Gastrocnemius medialis (tissue), 4 donors: ENCODE measurements around the gene PTGFRN. TPM values are rescaled to one million over a fixed set of nuclear protein-coding genes. Genes with fewer than 3 reads are reported as not detected.

Experiments
- ATAC-seq, 2 donors: fragments of 150-250 bp; one replicate each; pipeline ENCODE4 v1.9.1; 2016
- DNase-seq, 2 donors: peaks; one replicate each; pipeline ENCODE4 v3.0.0-alpha.2; 2019
- H3K27ac ChIP-seq, 4 donors: fragments of 200-600 bp; sonication (generic); 1 replicate in 1 of 4; 2 replicates in 3 of 4; pipeline ENCODE4 v1.5.1; 2016 to 2018; ENCODE audit warnings: mild to moderate bottlenecking in 2 of 4, moderate library complexity in 1 of 4
- H3K27me3 ChIP-seq, 3 donors: fragments of 200-600 bp; sonication (generic) in 2 of 3; 1 replicate in 1 of 3; 2 replicates in 2 of 3; pipeline versions ENCODE4 v1.5.1 to v1.6.0; 2016 to 2019; ENCODE audit warnings: mild to moderate bottlenecking in 1 of 3, moderate library complexity in 1 of 3
- H3K36me3 ChIP-seq, 2 donors: fragments of 200-600 bp; sonication (generic) in 1 of 2; one replicate each; pipeline ENCODE4 v1.5.1; 2017 to 2018
- H3K4me1 ChIP-seq, 2 donors: fragments of 200-600 bp; sonication (generic) in 1 of 2; one replicate each; pipeline ENCODE4 v1.5.1; 2016 to 2017; ENCODE audit warnings: mild to moderate bottlenecking in 2 of 2
- H3K4me3 ChIP-seq, 4 donors: fragments of 200-600 bp; sonication (generic) in 3 of 4; 1 replicate in 1 of 4; 2 replicates in 3 of 4; pipeline ENCODE4 v1.5.1; 2016 to 2019; ENCODE audit warnings: mild to moderate bottlenecking in 2 of 4
- H3K9me3 ChIP-seq, 3 donors: fragments of 200-600 bp; sonication (generic) in 2 of 3; 1 replicate in 1 of 3; 2 replicates in 2 of 3; pipeline ENCODE4 v1.5.1; 2016 to 2019
- POLR2A ChIP-seq, 2 donors: fragments of 450-650 bp; IDR thresholded peaks; one replicate each; pipeline ENCODE4 v1.6.1; 2017; ENCODE audit warnings: antibody characterized with exemption in 2 of 2, mild to moderate bottlenecking in 2 of 2, moderate library complexity in 2 of 2
- in situ Hi-C, 4 donors: fragments of 200-750 bp; cut with MboI; loops; one replicate each; pipeline versions ENCODE4 v1.15.0 to v1.8.0; 2017; ENCODE audit warnings: low sequenced_read_pairs in 4 of 4
- intact Hi-C: fragments of 100-400 bp; cut with DNase I; formaldehyde crosslinking; loops from one replicate; pipeline ENCODE4 v1.15.1; 2023; ENCODE audit warnings: low total_unique reads
- total RNA-seq, 4 donors: library from RNA; depleted of rRNA; stranded (reverse); fragments of >200 nt; gene quantifications; one replicate each; pipeline versions ENCODE4 v1.1.0 to v1.2.3, GENCODE V29; 2016
- TF ChIP-seq, protein P1 (sequence below), 5 experiments: fragments of 450-650 bp in 3 of 5; fragments of 200-600 bp in 2 of 5; sonication (generic) in 2 of 5; IDR thresholded peaks in 4 of 5; conservative IDR thresholded peaks in 1 of 5; 1 replicate in 4 of 5; 2 replicates in 1 of 5; pipeline ENCODE4 v1.5.1; 2016 to 2019; ENCODE audit warnings: antibody characterized with exemption in 5 of 5, mild to moderate bottlenecking in 3 of 5, moderate library complexity in 3 of 5

PTGFRN gene
- total RNA-seq, 4 donors from 2014 or later: 1.5 to 18.1 (median 2.9) TPM

DNA sequence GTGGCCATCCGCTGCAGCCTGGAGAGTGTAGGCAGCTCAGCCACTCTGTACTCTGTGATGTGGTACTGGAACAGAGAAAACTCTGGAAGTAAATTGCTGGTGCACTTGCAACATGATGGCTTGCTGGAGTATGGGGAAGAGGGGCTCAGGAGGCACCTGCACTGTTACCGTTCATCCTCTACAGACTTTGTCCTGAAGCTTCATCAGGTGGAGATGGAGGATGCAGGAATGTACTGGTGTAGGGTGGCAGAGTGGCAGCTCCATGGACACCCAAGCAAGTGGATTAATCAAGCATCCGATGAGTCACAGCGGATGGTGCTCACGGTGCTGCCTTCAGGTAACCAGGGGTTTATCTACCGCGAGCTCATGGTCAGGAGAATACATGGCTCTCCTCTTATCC, 115.9 kb downstream of the PTGFRN start:
- Histone ChIP-seq H3K36me3 (no peaks in the 10 kb centered on the region), H3K4me1 (peaks cover 0 to 4% of the 10 kb centered on the region in 2 donors), H3K27ac (no peak overlapping the region), H3K9me3 (no peaks in the 10 kb centered on the region), H3K27me3 (no peaks in the 10 kb centered on the region), H3K4me3 (no peak overlapping the region)
- DNase-seq (no peak), ATAC-seq (no peak)
- TF ChIP-seq, protein P1, sequence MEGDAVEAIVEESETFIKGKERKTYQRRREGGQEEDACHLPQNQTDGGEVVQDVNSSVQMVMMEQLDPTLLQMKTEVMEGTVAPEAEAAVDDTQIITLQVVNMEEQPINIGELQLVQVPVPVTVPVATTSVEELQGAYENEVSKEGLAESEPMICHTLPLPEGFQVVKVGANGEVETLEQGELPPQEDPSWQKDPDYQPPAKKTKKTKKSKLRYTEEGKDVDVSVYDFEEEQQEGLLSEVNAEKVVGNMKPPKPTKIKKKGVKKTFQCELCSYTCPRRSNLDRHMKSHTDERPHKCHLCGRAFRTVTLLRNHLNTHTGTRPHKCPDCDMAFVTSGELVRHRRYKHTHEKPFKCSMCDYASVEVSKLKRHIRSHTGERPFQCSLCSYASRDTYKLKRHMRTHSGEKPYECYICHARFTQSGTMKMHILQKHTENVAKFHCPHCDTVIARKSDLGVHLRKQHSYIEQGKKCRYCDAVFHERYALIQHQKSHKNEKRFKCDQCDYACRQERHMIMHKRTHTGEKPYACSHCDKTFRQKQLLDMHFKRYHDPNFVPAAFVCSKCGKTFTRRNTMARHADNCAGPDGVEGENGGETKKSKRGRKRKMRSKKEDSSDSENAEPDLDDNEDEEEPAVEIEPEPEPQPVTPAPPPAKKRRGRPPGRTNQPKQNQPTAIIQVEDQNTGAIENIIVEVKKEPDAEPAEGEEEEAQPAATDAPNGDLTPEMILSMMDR (IDR thresholded peaks at IDR 0.05 in 4 of 5, conservative IDR thresholded peaks at IDR 0.05 in 1 of 5): no peak
- TF ChIP-seq POLR2A (IDR thresholded peaks at IDR 0.05): no peak
- in situ Hi-C loops: loop anchor here in 1 of 4 donors (25.0 kb wide), 1 partner anchor 438 kb away; no protein-coding TSS in a partner anchor
- intact Hi-C loops: no loop called here

DNA sequence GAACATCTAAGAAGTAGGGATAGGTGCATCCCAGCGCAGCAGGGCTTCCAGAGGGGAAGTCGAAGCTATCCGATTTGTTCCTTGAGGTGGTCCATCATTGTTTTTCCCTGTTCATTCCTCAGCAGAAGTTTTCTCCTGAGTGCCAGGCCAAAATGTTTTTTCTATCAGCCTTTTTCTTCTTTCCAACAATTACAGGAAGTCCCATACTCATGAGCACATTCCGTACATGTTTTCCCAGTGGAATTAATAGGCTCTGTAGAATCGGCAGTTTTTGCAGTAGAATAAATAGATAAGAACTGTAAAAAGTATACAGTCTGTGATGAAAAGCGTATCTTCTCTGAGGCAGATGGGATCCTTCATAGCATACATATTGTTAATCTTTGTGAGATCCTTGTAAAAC, 116.6 kb downstream of the PTGFRN start:
- in situ Hi-C loops: loop anchor here in 1 of 4 donors (25.0 kb wide), 1 partner anchor 439 kb away; no protein-coding TSS in a partner anchor
- no peak for ATAC-seq
- DNase-seq: no peak
- Histone ChIP-seq H3K36me3 (no peaks in the 10 kb centered on the region), H3K27ac (no peak overlapping the region), H3K4me1 (peaks cover 0 to 4% of the 10 kb centered on the region in 2 donors), H3K27me3 (no peaks in the 10 kb centered on the region), H3K4me3 (no peak overlapping the region), H3K9me3 (no peaks in the 10 kb centered on the region)
- TF ChIP-seq, protein P1 (IDR thresholded peaks at IDR 0.05 in 4 of 5, conservative IDR thresholded peaks at IDR 0.05 in 1 of 5): no peak
- no peak for TF ChIP-seq POLR2A (IDR thresholded peaks at IDR 0.05)
- intact Hi-C loops: no loop called here

DNA sequence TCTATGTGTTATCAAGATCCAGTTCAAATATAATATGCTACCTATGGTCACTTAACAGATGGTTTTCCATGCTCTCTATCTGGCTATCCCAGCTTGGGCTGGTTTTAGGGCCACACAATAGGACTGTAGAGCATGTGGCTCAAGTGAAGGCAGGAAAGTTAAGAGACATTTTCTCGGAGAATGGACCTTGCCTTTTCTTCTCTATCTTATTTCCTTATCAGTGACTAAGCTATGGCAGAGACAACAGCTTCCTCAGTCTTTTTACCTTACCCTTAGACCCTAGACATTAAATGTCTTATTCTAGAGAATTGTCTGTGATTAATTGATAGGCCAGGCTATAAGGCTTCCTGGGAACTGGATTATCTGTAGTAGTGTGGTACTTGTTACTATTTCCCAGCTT, 120.0 kb downstream of the PTGFRN start:
- Histone ChIP-seq H3K36me3 (no peaks in the 10 kb centered on the region), H3K27me3 (no peaks in the 10 kb centered on the region), H3K4me3 (no peak overlapping the region), H3K27ac (no peak overlapping the region), H3K4me1 (peaks cover 0 to 4% of the 10 kb centered on the region in 2 donors), H3K9me3 (no peaks in the 10 kb centered on the region)
- in situ Hi-C loops: loop anchor here in 1 of 4 donors (25.0 kb wide), 1 partner anchor 442 kb away; no protein-coding TSS in a partner anchor
- no peak for DNase-seq
- intact Hi-C loops: no loop called here
- ATAC-seq: no peak
- TF ChIP-seq POLR2A (IDR thresholded peaks at IDR 0.05): no peak
- TF ChIP-seq, protein P1 (IDR thresholded peaks at IDR 0.05 in 4 of 5, conservative IDR thresholded peaks at IDR 0.05 in 1 of 5): no peak

DNA sequence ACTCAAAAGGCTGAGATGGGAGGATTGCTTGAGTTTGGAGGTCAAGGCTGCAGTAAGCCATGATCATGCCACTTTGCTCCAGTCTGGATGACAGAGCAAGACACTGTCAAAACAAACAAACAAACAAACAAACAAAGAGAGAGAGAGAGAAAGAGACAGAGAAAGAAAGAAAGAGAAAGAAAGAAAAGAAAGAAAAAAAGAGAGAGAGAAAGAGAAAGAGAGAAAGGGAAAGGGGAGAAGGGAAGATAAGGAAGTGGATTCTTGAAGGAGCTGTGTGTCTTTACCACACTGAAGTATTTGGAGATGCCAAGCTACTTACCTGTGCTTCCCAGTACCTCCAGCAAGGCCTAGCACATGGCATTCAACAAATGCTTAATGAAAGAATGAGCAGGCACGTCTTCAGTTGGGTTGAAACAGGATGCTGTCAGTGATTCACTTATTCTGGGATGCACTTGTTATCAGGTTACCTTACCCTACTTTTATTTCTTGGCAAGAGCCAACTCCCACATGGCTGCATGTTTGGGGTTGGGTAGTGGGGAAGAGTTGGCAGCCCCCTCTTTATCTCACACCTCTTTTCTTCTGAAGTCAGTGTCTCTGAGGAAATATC, 120.7 kb downstream of the PTGFRN start:
- in situ Hi-C loops: loop anchor here in 1 of 4 donors (25.0 kb wide), 1 partner anchor 443 kb away; no protein-coding TSS in a partner anchor
- Histone ChIP-seq H3K36me3 (no peaks in the 10 kb centered on the region), H3K4me1 (peaks cover 0 to 4% of the 10 kb centered on the region in 2 donors), H3K9me3 (no peaks in the 10 kb centered on the region), H3K27ac (no peak overlapping the region), H3K4me3 (no peak overlapping the region), H3K27me3 (no peaks in the 10 kb centered on the region)
- no peak for TF ChIP-seq POLR2A (IDR thresholded peaks at IDR 0.05)
- TF ChIP-seq, protein P1 (IDR thresholded peaks at IDR 0.05 in 4 of 5, conservative IDR thresholded peaks at IDR 0.05 in 1 of 5): no peak
- ATAC-seq (no peak), DNase-seq (no peak)
- intact Hi-C loops: no loop called here
